ENCODE measurements around the gene CGB8.

CGB8 gene

GRCh38 chr19:49085020-49085867 lies 36.3 kb upstream of the CGB8 start, which contains the start of gene SNRNP70 (continued):
- TF ChIP-seq ZNF777 (tag by site-specific recombination; IDR thresholded peaks at IDR 0.05; ENCODE audit: borderline replicate concordance) (peak; percentile 70; the same call in 1 of the 2 replicates), GLIS2 (tag by site-specific recombination; IDR thresholded peaks at IDR 0.05) (peak; percentile 98), ZNF10 (tag by site-specific recombination; IDR thresholded peaks at IDR 0.05) (peak; percentile 75), SP3 (tag by site-specific recombination; IDR thresholded peaks at IDR 0.05) (peak; percentile 95), KLF16 (tag by site-specific recombination; IDR thresholded peaks at IDR 0.05) (peak; percentile 99), ZNF48 (tag by site-specific recombination; IDR thresholded peaks at IDR 0.05) (no peak), KLF9 (tag by site-specific recombination; IDR thresholded peaks at IDR 0.05; ENCODE audit: low read depth) (peak; percentile 96), ZXDB (tag by site-specific recombination; IDR thresholded peaks at IDR 0.05) (peak; percentile 99), ZNF843 (tag by site-specific recombination; IDR thresholded peaks at IDR 0.05) (peak; percentile 81), SCRT1 (tag by site-specific recombination; IDR thresholded peaks at IDR 0.05; ENCODE audit: borderline replicate concordance) (peak; percentile 78; the same call in 1 of the 2 replicates), GFI1B (tag by site-specific recombination; IDR thresholded peaks at IDR 0.05) (peak; percentile 27; the same call in 1 of the 2 replicates), ZNF747 (tag by site-specific recombination; IDR thresholded peaks at IDR 0.05) (no peak), ZNF560 (tag by site-specific recombination; IDR thresholded peaks at IDR 0.05; ENCODE audit: borderline replicate concordance) (no peak), BCL11B (tag by site-specific recombination; IDR thresholded peaks at IDR 0.05; ENCODE audit: low read depth) (peak; percentile 71; the same call in 1 of the 2 replicates), ZSCAN4 (tag by site-specific recombination; IDR thresholded peaks at IDR 0.05) (peak; percentile 60; the same call in 1 of the 2 replicates), ZNF398 (tag by site-specific recombination; IDR thresholded peaks at IDR 0.05) (0 out of 2 replicates have a peak, but pooled peaks have one; percentile 10), ZNF670 (tag by site-specific recombination; IDR thresholded peaks at IDR 0.05; ENCODE audit: low read depth) (no peak), ZNF2 (tag by site-specific recombination; IDR thresholded peaks at IDR 0.05) (peak; percentile 66), ZBTB48 (tag by site-specific recombination; IDR thresholded peaks at IDR 0.05) (peak; percentile 80; the same call in 1 of the 2 replicates), ZSCAN16 (tag by site-specific recombination; IDR thresholded peaks at IDR 0.05) (peak; percentile 67; the same call in 1 of the 2 replicates), PRDM4 (tag by site-specific recombination; IDR thresholded peaks at IDR 0.05) (peak; percentile 59), WT1 (tag by site-specific recombination; IDR thresholded peaks at IDR 0.05) (peak; percentile 16; the same call in 1 of the 2 replicates), ZNF580 (tag by site-specific recombination; IDR thresholded peaks at IDR 0.05) (peak; percentile 89), ZBTB21 (tag by site-specific recombination; IDR thresholded peaks at IDR 0.05) (peak; percentile 67), ZNF239 (tag by site-specific recombination; IDR thresholded peaks at IDR 0.05) (0 out of 2 replicates have a peak, but pooled peaks have one; percentile 76), ZBTB1 (tag by site-specific recombination; IDR thresholded peaks at IDR 0.05) (0 out of 2 replicates have a peak, but pooled peaks have one; percentile 18), ZFP69B (tag by site-specific recombination; IDR thresholded peaks at IDR 0.05) (peak; percentile 99), FEZF1 (tag by site-specific recombination; IDR thresholded peaks at IDR 0.05) (peak; percentile 44), YY2 (tag by site-specific recombination; IDR thresholded peaks at IDR 0.05) (peak; percentile 76), HOXD13 (CRISPR knock-in tag; IDR thresholded peaks at IDR 0.05; ENCODE audit: borderline replicate concordance) (0 out of 2 replicates have a peak, but pooled peaks have one; percentile 43), ZNF354C (tag by site-specific recombination; IDR thresholded peaks at IDR 0.05; ENCODE audit: borderline replicate concordance, low read depth) (no peak)
- TF ChIP-seq, protein P1, sequence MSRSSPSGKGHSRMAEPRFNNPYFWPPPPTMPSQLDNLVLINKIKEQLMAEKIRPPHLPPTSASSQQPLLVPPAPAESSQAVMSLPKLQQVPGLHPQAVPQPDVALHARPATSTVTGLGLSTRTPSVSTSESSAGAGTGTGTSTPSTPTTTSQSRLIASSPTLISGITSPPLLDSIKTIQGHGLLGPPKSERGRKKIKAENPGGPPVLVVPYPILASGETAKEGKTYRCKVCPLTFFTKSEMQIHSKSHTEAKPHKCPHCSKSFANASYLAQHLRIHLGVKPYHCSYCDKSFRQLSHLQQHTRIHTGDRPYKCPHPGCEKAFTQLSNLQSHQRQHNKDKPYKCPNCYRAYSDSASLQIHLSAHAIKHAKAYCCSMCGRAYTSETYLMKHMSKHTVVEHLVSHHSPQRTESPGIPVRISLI (tag by site-specific recombination; IDR thresholded peaks at IDR 0.05): no peak
